NOMO-1 (cell line): Measurements from ENCODE around the gene ADH1C.

Experiments
- DNase-seq, 2 experiments: peaks; one replicate each; lab custom pipeline; 2025; ENCODE audit not compliant: unreplicated experiment in 2 of 2; lab: John Stamatoyannopoulos, UW

ADH1C gene

DNA sequence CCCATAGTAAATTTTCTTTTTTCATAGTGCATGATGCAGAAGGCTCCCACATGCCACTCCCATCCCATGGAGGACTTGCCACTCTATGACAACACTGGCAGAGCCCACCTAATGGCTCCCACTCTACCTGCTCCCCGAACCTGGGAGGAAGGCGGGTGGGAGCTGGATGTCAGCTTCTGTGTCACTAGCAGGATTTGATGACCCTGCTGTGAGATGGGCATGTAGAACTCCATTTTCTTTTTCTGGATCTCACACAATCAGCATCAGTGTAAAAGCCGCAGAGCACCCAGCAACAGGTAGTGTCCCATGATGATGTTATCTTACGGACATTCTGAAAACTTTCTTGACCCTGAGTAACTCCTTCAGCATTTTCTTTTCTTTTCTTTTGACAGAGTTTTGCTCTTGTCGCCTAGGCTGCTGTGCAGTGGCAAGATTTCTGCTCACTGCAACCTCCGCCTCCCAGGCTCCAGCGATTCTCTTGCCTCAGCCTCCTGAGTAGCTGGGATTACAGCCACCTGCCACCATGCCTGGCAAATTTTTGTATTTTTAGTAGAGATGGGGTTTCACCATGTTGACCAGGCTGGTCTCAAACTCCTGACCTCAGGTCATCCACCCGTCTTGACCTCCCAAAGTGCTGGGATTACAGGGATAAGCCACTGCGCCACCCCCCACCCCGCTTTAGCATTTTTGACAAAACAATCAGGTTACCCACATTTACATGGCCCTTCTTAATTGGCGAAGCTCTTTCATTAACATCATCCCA lies 46.7 kb downstream of the ADH1C start:
- no peak for DNase-seq

DNA sequence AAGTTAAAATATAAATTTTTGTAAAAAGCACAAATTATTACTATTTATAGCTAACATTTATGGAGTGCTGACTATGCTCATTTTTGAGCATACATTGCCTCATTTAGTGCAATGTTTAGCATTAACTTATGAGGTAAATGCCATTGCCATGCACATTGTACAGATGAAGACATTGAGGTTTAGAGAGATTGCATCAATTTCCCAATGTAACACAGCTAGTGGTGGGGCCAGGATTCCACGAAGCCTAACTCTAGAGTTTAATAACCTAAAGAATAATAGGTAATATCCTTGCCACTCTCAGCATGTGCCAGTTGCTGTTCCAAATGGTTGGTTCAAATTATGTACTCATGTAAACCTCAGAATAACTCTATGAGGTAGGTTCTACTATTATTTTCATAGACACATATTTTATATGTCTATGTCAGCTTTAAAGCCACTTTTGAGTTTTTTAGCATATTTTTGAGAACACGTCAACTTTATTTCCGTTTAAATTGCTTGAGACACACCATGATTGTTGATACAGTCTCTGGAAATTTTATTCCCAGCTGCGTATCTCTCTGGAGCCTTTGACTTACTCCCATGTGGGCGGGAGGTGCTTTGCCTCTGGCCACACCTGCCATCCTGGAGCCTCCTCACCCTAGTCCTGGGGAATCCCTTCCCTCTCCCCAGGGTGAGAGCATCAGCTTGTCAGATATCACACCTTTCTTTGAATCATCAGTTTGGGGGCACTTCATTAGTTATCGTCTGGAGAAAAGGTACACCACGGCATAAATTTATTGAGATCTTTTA lies 51.0 kb downstream of the ADH1C start:
- DNase-seq = no peak

- no peak for DNase-seq
Observed at GRCh38 chr4:99300934-99301333, 51.6 kb downstream of the ADH1C start.

DNA sequence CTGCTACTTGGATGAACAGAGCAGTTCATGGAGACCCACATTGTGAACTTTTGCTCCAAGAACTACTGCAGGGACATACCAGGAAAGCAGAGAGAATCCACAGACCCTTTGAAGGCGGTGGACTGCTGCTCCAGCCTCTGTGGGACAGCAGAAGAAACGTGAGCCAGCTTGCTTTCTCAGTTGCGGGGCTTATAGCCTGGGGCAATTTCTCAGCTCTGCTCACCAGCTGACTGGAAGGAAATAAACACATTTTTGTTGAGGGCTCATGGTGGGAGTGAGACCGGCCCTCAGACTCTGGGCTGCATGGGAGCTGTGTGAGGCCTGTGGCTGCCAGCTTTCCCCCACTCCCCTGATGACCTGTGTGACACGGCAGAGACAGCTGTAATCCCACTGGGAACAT lies 59.2 kb downstream of the ADH1C start:
- no peak for DNase-seq

DNA sequence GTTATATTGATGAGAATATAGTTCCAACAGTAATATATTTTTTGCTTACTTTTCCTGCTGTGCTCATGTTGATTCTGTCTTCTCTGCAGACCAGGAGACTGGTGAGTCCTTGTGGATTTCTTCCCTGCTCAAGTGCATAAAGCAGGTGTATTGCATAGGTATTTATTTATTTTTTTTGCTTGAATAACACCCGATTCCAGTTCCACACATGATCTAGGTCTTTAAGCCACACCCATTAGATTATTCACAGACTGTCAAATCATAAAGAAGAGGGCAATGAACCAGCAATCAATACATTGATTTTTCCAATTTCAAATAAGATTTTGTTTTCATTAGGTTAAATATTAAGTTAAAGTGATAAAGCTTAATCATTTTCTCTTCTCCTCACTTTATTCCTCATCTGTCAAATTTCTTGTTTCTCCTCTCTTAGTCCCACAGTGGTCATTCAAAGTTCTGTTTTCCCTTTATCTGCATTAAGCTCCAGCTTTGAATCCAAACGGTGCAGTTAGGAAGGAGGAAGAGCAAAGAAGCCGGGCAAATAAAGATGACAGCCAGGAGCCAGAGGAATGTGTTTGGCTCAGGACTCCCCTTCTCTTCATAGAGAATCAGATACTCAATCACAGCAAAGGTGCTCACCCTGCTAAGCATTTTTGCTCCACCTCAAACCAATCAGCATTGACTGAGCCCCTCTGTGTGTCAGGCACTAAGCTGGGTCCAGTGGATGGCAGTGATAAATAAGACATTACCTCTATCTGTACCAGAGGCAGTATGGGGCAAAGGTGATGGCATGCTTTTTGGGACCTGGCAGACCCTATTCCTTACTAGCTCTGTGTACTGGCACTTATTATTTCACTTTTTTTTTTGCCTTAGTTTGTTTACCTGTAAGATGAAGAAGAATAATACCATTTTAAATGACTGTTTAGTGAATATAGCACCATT lies 61.4 kb downstream of the ADH1C start, which contains the start of gene ADH1A:
ADH1A (minus strand) TSS at position 138 of the 939 bp plus-strand sequence; CDS start at position 67, 71 bp downstream.
- no peak for DNase-seq
